ENCODE measurements around the gene RAP1GAP2.

RAP1GAP2 gene

GRCh38 chr17:2924211-2924610 is 128.0 kb downstream of the RAP1GAP2 start:
- no peak for DNase-seq

DNA sequence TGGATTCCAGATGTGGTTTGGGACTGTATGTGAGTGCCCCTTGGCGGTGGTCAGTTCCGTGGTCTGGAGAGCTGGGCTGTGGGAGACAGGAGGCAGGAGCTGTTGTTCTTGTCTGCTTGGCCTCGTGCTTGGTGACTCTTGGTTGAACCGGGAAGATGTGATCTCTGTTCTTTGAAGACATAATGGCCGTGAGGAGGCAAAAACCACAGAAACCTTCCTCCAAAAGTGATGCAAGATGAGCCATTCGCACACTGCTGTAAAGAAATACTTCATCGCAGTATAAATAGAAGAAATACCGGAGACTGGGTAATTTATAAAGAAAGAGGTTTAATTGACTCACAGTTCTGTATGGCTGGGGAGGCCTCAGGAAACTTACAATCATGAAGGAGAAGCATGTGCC is 128.8 kb downstream of the RAP1GAP2 start:
- no peak for DNase-seq

- no peak for DNase-seq
These were observed 129.9 kb downstream of the RAP1GAP2 start for GRCh38 chr17:2926019-2926650.

GRCh38 chr17:2928294-2928890 is 132.2 kb downstream of the RAP1GAP2 start:
- DNase-seq: no peak

DNA sequence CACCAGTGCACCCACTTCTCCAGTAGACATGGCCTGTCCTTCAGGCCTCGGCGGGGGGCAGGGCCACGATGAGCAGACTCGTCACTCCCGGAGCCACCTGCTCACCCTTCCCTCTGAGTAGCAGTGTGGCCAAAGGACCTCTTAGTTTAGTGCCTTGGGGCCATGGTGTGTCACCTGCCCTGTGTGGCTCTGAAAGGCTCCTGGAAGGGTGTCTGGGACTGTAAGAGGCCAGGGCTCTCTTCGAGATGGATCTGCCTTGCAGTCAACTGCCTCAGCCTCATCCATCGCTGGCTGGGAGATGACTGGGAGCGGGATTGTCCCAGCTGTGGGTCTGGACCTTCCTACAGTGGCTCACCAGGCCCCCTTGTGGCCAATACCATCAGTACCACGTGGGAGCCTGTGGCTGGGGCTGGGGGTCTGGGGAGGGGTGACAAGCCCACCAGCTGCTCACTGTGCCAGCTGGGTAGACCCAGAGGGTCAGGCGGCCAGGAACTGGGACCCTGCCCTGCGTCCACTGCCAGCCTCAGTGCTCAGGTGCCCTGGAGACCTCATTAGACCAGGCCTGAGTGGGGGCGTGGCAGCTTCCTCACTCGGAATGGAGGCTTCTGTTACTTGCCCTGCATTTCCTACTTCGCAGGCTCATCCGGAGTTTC is 133.8 kb downstream of the RAP1GAP2 start:
- peak; percentile 35 for DNase-seq

DNA sequence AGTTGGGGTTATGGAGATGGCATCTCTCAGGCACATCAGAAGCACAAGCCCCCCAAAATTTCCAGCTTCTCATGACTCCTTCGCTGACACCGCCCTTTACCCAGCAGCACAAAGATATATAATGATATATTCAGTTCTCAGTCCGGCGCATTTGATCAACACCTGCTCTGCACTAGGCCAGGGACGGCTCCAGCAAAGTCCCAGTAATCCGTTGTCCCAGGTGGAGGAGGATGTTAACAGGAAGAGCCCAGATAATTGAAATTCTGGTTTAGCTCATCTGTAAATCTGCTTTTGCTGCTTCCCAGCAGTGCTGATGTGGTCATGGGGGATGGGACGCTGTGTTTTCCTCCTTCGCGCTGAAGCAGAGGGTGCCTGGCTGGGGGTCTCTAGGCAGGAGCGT is 135.6 kb downstream of the RAP1GAP2 start:
- DNase-seq: no peak

DNA sequence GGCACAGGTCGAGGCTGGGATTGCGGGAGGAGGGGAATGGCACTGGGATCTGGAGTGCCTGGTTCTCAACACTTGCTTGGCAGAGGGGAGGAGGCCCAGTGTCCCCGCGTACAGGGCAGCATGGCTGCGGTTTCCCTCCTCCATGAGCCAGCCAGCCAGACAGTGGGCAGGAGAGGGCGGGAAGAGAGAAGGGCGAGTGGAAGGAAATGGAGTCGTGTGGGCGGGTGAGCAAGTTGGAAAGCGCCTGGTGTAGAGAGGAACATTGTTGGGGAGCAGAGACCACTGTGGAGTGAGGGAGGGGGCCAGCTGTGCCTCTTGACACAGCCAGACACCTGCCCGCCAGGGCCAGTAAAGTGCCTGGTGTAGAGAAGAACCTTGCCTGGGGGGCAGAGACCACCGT is 136.7 kb downstream of the RAP1GAP2 start:
- DNase-seq: no peak

- DNase-seq: no peak
These were observed 137.4 kb downstream of the RAP1GAP2 start for GRCh38 chr17:2933606-2934005.

- DNase-seq: no peak
These were observed 139.4 kb downstream of the RAP1GAP2 start for GRCh38 chr17:2935632-2936031.

- no peak for DNase-seq
These were observed 140.1 kb downstream of the RAP1GAP2 start for GRCh38 chr17:2936351-2936750.

GRCh38 chr17:2936771-2937321 is 140.6 kb downstream of the RAP1GAP2 start:
- DNase-seq: no peak

DNA sequence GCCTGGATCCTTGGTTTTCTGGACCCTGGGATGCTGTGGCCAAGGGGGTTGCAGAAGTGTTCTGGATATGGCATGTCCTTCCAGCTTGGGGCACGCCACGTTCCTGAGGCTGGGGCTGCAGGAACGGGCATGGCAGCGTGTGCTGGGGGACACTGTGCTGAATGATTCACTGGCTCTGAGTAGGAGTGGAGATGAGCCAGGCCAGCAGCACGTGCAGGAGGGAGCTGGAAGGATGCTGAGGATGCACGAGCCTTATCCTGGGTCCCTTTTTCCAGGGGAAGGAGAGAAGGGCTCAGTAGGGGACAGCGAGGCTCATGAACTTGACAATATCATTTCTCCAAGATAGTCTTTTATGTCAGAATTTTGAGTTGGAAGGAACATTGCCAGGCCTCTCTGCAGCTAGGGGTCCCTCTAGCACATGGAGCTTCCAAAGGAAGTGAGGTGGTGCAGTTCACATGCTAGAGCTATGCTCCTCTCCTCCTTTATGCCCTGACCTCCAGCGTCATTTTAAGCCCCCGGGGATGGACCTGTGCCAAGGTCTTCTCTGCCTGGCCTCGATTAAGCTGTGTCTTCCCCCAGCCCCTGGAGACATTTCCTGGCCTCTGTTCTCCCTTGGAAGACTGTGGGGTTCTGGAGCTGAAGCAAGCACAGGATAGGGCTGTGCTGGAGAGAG is 141.2 kb downstream of the RAP1GAP2 start:
- DNase-seq: no peak

- no peak for DNase-seq
These were observed 143.6 kb downstream of the RAP1GAP2 start for GRCh38 chr17:2939714-2940351.

DNA sequence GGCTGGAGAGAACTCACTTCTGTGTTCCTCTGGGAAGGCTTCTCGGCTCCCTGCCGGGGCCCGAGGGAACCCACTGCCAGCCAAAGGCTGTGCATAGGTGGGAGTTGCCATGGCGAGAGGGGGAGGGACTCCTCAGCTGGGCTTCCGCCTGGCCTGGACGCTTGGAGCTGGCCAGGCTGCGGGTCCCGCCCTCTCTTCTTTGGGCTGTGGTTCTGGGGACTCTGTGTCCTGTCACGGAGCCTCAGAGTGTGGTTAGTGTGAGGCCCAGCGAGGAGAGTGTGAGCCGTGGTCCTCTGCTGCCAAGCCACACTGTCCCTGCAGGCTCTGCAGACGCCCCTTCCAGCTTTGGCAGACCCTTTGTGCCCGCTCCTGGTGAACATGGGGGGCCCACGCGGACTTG is 144.1 kb downstream of the RAP1GAP2 start:
- DNase-seq: no peak

DNA sequence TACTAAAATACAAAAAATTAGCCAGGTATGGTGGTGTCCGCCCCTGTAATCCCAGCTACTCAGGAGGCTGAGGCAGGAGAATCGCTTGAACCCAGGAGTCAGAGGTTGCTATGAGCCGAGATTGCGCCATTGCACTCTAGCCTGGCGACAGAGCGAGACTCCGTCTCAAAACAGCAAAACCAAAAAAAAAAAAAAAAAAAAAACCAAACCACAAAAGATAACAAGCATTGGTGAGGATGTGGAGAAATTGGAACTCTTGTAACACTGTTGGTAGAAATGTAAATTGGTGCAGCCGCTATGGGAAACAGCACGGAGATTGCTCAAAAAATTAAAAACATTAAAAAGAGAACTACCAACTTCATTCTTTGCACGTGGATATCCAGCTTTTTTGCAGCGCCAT is 147.7 kb downstream of the RAP1GAP2 start:
- DNase-seq: peak; percentile 23

- no peak for DNase-seq
These were observed 149.1 kb downstream of the RAP1GAP2 start for GRCh38 chr17:2945299-2945698.

- no peak for DNase-seq
These were observed 149.9 kb downstream of the RAP1GAP2 start for GRCh38 chr17:2946144-2946543.

GRCh38 chr17:2947588-2947950 is 151.3 kb downstream of the RAP1GAP2 start:
- DNase-seq: no peak

- no peak for DNase-seq
These were observed 151.8 kb downstream of the RAP1GAP2 start for GRCh38 chr17:2947996-2948550.

- no peak for DNase-seq
These were observed 152.7 kb downstream of the RAP1GAP2 start for GRCh38 chr17:2948721-2949468.

- no peak for DNase-seq
These were observed 153.3 kb downstream of the RAP1GAP2 start for GRCh38 chr17:2949469-2950044.

- DNase-seq: no peak
These were observed 154.6 kb downstream of the RAP1GAP2 start for GRCh38 chr17:2950846-2951245.

All from CD4-positive, alpha-beta T cell treated with Interleukin-17A for 4 hours (primary cell).